H1 (cell line): ENCODE measurements around the gene MVD. TPM values are rescaled to one million over a fixed set of nuclear protein-coding genes. Genes with fewer than 3 reads are reported as not detected.
A peak's percentile ranks its signal among the peaks of the same experiment; 100 is the strongest.

Experiments
- CTCF ChIA-PET: fragments of 300-600 bp; sonication (Branson Sonifier 250); formaldehyde crosslinking; loops from one replicate; lab custom pipeline; 2021; ENCODE audit not compliant: partially characterized antibody; lab: Charles Lee
- POLR2A ChIA-PET: fragments of 300-600 bp; sonication (Branson Sonifier 250); formaldehyde crosslinking; loops from one replicate; lab custom pipeline; 2021; ENCODE audit warnings: inconsistent platforms; ENCODE audit not compliant: partially characterized antibody; lab: Charles Lee
- DNase-seq, 2 experiments: peaks; one replicate each; pipeline versions ENCODE4 v3.0.0 to v3.0.0-alpha.2; 2010 to 2022; ENCODE audit warnings: low spot score in 2 of 2, low read depth in 1 of 2, mixed read lengths in 1 of 2
- FAIRE-seq: peaks from 2 replicates; lab custom pipeline; 2011; peaks lifted over from hg19 to GRCh38; lab: Jason Lieb, UNC
- H2AFZ ChIP-seq: 2 replicates; pipeline ENCODE4 v1.8.1; 2012; ENCODE audit warnings: low read length, inconsistent platforms
- H2AK5ac ChIP-seq: 2 replicates; pipeline ENCODE4 v1.6.1; 2013; ENCODE audit warnings: low read depth, low read length
- H2BK120ac ChIP-seq: replicated peaks from 2 replicates; pipeline ENCODE3; 2013; ENCODE audit warnings: low read depth, low read length, inconsistent platforms
- H2BK12ac ChIP-seq: 2 replicates; pipeline ENCODE4 v1.6.1; 2013; ENCODE audit warnings: low read depth, low read length
- H2BK15ac ChIP-seq: 2 replicates; pipeline ENCODE4 v1.6.1; 2013; ENCODE audit warnings: low read length
- H2BK20ac ChIP-seq: 2 replicates; pipeline ENCODE4 v1.6.1; 2013; ENCODE audit warnings: low read length
- H2BK5ac ChIP-seq: 2 replicates; pipeline ENCODE4 v1.6.1; 2013; ENCODE audit warnings: low read depth, low read length
- H3K14ac ChIP-seq: 2 replicates; pipeline ENCODE4 v1.6.1; 2013; ENCODE audit warnings: inconsistent platforms; ENCODE audit not compliant: insufficient read length
- H3K18ac ChIP-seq: 2 replicates; pipeline ENCODE4 v1.6.1; 2013; ENCODE audit warnings: low read length; ENCODE audit errors: extremely low read depth
- H3K23ac ChIP-seq: 2 replicates; pipeline ENCODE4 v1.6.1; 2013; ENCODE audit warnings: inconsistent platforms; ENCODE audit not compliant: insufficient read length
- H3K23me2 ChIP-seq: 2 replicates; pipeline ENCODE4 v1.6.1; 2013; ENCODE audit warnings: low read depth, low read length
- H3K27ac ChIP-seq: 2 replicates; pipeline ENCODE4 v1.6.1; 2011; ENCODE audit warnings: low read depth, low read length, inconsistent platforms
- H3K27me3 ChIP-seq, 4 experiments: replicated peaks in 1 of 4; 1 replicate in 1 of 4; 2 replicates in 3 of 4; pipeline versions ENCODE4 v1.6.1 to v1.8.1; 2011 to 2013; ENCODE audit warnings: low read length in 3 of 4, mild to moderate bottlenecking in 3 of 4, inconsistent platforms in 2 of 4, mixed read lengths in 2 of 4, moderate library complexity in 1 of 4; ENCODE audit not compliant: control insufficient read depth in 3 of 4, insufficient read depth in 3 of 4; ENCODE audit errors: extremely low read depth in 1 of 4
- H3K36me3 ChIP-seq, 4 experiments: 2 replicates each; pipeline versions ENCODE4 v1.6.1 to v1.8.1; 2011 to 2013; ENCODE audit warnings: mild to moderate bottlenecking in 4 of 4, low read length in 3 of 4, moderate library complexity in 2 of 4, control low read depth in 1 of 4, inconsistent platforms in 1 of 4; ENCODE audit not compliant: insufficient read depth in 4 of 4, control insufficient read depth in 2 of 4
- H3K4ac ChIP-seq: replicated peaks from 2 replicates; pipeline ENCODE3; 2013; ENCODE audit warnings: low read length, low read depth, mixed read lengths, inconsistent platforms; ENCODE audit not compliant: insufficient read length
- H3K4me1 ChIP-seq, 4 experiments: replicated peaks in 1 of 4; 1 replicate in 1 of 4; 2 replicates in 3 of 4; pipeline versions ENCODE4 v1.6.1 to v1.8.1; 2011 to 2013; ENCODE audit warnings: low read length in 3 of 4, inconsistent platforms in 2 of 4, mixed read lengths in 1 of 4; ENCODE audit not compliant: insufficient read depth in 4 of 4, control insufficient read depth in 3 of 4
- H3K4me2 ChIP-seq, 2 experiments: 2 replicates each; pipeline versions ENCODE4 v1.6.1 to v1.8.1; 2011 to 2013; ENCODE audit warnings: low read depth in 2 of 2, low read length in 2 of 2, control low read depth in 1 of 2, inconsistent platforms in 1 of 2, mild to moderate bottlenecking in 1 of 2; ENCODE audit not compliant: insufficient read depth in 1 of 2
- H3K4me3 ChIP-seq, 4 experiments: fragments of 200-600, 300-600 bp in 1 of 4; sonication (generic), shearing (Covaris generic), sonication (Bioruptor Twin) in 1 of 4; 2 replicates each; pipeline versions ENCODE4 v1.5.1 to v1.8.1; 2011 to 2016; ENCODE audit warnings: low read length in 4 of 4, low read depth in 3 of 4, control low read depth in 2 of 4, inconsistent platforms in 2 of 4, mild to moderate bottlenecking in 2 of 4, mixed read lengths in 1 of 4, moderate library complexity in 1 of 4; ENCODE audit not compliant: insufficient read depth in 2 of 4; ENCODE audit errors: extremely low read depth in 1 of 4
- H3K56ac ChIP-seq: replicated peaks from 2 replicates; pipeline ENCODE3; 2013; ENCODE audit warnings: low read depth, mild to moderate bottlenecking, mixed read lengths, low read length, inconsistent platforms; ENCODE audit not compliant: insufficient read length
- H3K79me1 ChIP-seq: 2 replicates; pipeline ENCODE4 v1.6.1; 2013; ENCODE audit warnings: low read depth, low read length, control low read depth
- H3K79me2 ChIP-seq, 2 experiments: 2 replicates each; pipeline versions ENCODE4 v1.6.1 to v1.8.1; 2012 to 2013; ENCODE audit warnings: low read length in 2 of 2, mild to moderate bottlenecking in 2 of 2, inconsistent platforms in 1 of 2; ENCODE audit not compliant: insufficient read depth in 2 of 2, control insufficient read depth in 1 of 2
- H3K9ac ChIP-seq, 4 experiments: replicated peaks in 1 of 4; 1 replicate in 1 of 4; 2 replicates in 3 of 4; pipeline versions ENCODE4 v1.6.1 to v1.8.1; 2011 to 2013; ENCODE audit warnings: low read depth in 3 of 4, low read length in 3 of 4, control low read depth in 2 of 4, mild to moderate bottlenecking in 2 of 4, moderate library complexity in 2 of 4, inconsistent platforms in 1 of 4; ENCODE audit errors: extremely low read depth in 1 of 4
- H3K9me3 ChIP-seq, 2 experiments: 2 replicates each; pipeline versions ENCODE4 v1.6.1 to v1.8.1; 2012 to 2013; ENCODE audit warnings: mild to moderate bottlenecking in 2 of 2, moderate library complexity in 2 of 2, control low read depth in 1 of 2, inconsistent platforms in 1 of 2, low read depth in 1 of 2, low read length in 1 of 2, mixed read lengths in 1 of 2; ENCODE audit not compliant: insufficient read depth in 2 of 2
- H4K20me1 ChIP-seq, 2 experiments: replicated peaks in 1 of 2; 2 replicates each; pipeline versions ENCODE3 to v1.8.1; 2011 to 2013; ENCODE audit warnings: inconsistent platforms in 2 of 2, low read length in 2 of 2, mild to moderate bottlenecking in 1 of 2; ENCODE audit not compliant: insufficient read depth in 2 of 2, control insufficient read depth in 1 of 2
- H4K5ac ChIP-seq: 2 replicates; pipeline ENCODE4 v1.6.1; 2013; ENCODE audit warnings: low read length, low read depth, mixed read lengths, inconsistent platforms; ENCODE audit not compliant: insufficient read length
- H4K8ac ChIP-seq: 2 replicates; pipeline ENCODE4 v1.8.0; 2013; ENCODE audit warnings: mild to moderate bottlenecking, moderate library complexity, low read length, inconsistent platforms; ENCODE audit not compliant: insufficient read depth; ENCODE audit errors: extremely low read depth
- H4K91ac ChIP-seq: replicated peaks from 2 replicates; pipeline ENCODE3; 2013; ENCODE audit warnings: low read length, mixed read lengths, inconsistent platforms; ENCODE audit not compliant: insufficient read length
- BACH1 ChIP-seq: IDR thresholded peaks from 2 replicates; pipeline ENCODE4 v1.6.1; 2012; ENCODE audit warnings: low read length, improper control_type of control experiment
- BCL11A ChIP-seq, 2 experiments: IDR thresholded peaks; one replicate each; pipeline ENCODE4 v1.6.1; 2011; ENCODE audit warnings: low read depth in 2 of 2, low read length in 2 of 2, mild to moderate bottlenecking in 2 of 2
- CEBPB ChIP-seq: IDR thresholded peaks from 2 replicates; pipeline ENCODE4 v1.6.1; 2012; ENCODE audit warnings: low read depth, low read length
- CTBP2 ChIP-seq: IDR thresholded peaks from 2 replicates; pipeline ENCODE4 v1.7.0; 2011; ENCODE audit warnings: borderline replicate concordance, mild to moderate bottlenecking, moderate library complexity, mixed read lengths, low read length; ENCODE audit not compliant: insufficient read depth, insufficient read length
- JUN ChIP-seq: IDR thresholded peaks from 2 replicates; pipeline ENCODE4 v1.6.1; 2011; ENCODE audit warnings: low read depth, mild to moderate bottlenecking, improper control_type of control experiment, low read length
- RFX5 ChIP-seq: IDR thresholded peaks from 2 replicates; pipeline ENCODE4 v1.6.1; 2011; ENCODE audit warnings: low read depth, low read length, improper control_type of control experiment, borderline replicate concordance
- SP1 ChIP-seq: IDR thresholded peaks from 2 replicates; pipeline ENCODE4 v1.6.1; 2011; ENCODE audit warnings: low read depth, low read length
- ZNF274 ChIP-seq: IDR thresholded peaks from 2 replicates; pipeline ENCODE4 v1.7.0; 2012; ENCODE audit warnings: low read length, borderline replicate concordance; ENCODE audit errors: extremely low read depth
- WGBS, 2 experiments: shearing (Covaris generic) in 1 of 2; methylation state at CpG; one replicate each; pipeline versions ENCODE4 v1.1.6 to v1.1.7; 2013 to 2015; ENCODE audit warnings: low lambda C conversion rate in 2 of 2, mixed read lengths in 2 of 2, inconsistent platforms in 1 of 2, low coverage in 1 of 2, missing lambda C conversion rate in 1 of 2; ENCODE audit not compliant: insufficient replicate concordance in 2 of 2, insufficient coverage in 1 of 2, insufficient read length in 1 of 2; ENCODE audit errors: extremely low coverage in 1 of 2, missing lambda C conversion rate in 1 of 2; 5-methylcytosine and 5-hydroxymethylcytosine counted together
- polyA plus RNA-seq, 7 experiments: library from polyadenylated mRNA; depleted of rRNA in 3 of 7; stranded (reverse) in 5 of 7; unstranded in 2 of 7; fragments of >200 nt in 5 of 7; fragments of 200-250 nt in 2 of 7; gene quantifications; 1 replicate in 5 of 7; 2 replicates in 1 of 7; 4 replicates in 1 of 7; pipeline versions ENCODE4 v1.2.1 to v1.2.3, GENCODE V29; 2011 to 2013; ENCODE audit warnings: missing spikeins in 2 of 7, mixed read lengths in 2 of 7
- total RNA-seq: library from RNA; stranded (reverse); fragmentation: NEBNext Ultra II Directional; extraction: Animal tissue kit (Norgen Biotek cat#: 25700); gene quantifications from 2 replicates; pipeline ENCODE4 v1.2.1, GENCODE V29; 2021

Gene MVD
- total and polyA plus RNA-seq, 2 of the 8 experiments (the other 6 are each of a cell fraction or from before 2014, with no cell fraction given) = 47.2 to 77.3 TPM

GRCh38 chr16:88671806-88672205 is 8.9 kb upstream of the MVD start:
- WGBS, 2 experiments = 92% methylated on average over 23 of the region's 23 CpGs; no CpG with 5 or more reads in 1 of the 2 experiments

More at GRCh38 chr16:88671806-88672205, 8.9 kb upstream of the MVD start:
- CTCF ChIA-PET = interaction anchor here (0.8 to 9.7 kb wide), 24 partner anchors 8 to 495 kb away, joined by 3 to 87 read pairs (median 7); partner anchors contain the start of genes MVD and SNAI3
- Histone ChIP-seq H4K5ac (no peak overlapping the region), H2BK15ac (no peak overlapping the region), H2BK5ac (0 out of 2 replicates have a peak overlapping the region, but pooled peaks have one; percentile 24), H2AFZ (no peak overlapping the region), H3K9me3 (no peaks in the 10 kb centered on the region), H4K91ac (peak overlapping the region; percentile 42), H3K14ac (no peak overlapping the region), H2BK20ac (no peak overlapping the region), H3K4me3 (no peak overlapping the region), H3K23ac (no peak overlapping the region), H2BK12ac (peak overlapping the region; percentile 80; the same call in 1 of the 2 replicates), H4K20me1 (peaks cover 0 to 2% of the 10 kb centered on the region in 2 experiments), H3K79me2 (no peaks in the 10 kb centered on the region), H2BK120ac (no peak overlapping the region), H4K8ac (no peak overlapping the region; the same call in 1 of the 2 replicates)
- TF ChIP-seq BCL11A (IDR thresholded peaks at IDR 0.05; ENCODE audit: low read depth in 2 of 2, low read length in 2 of 2) (no peak), JUN (no peak), CTBP2 (no peak), BACH1 (no peak), CEBPB (no peak), SP1 (no peak), ZNF274 (no peak), RFX5 (no peak)
- TF ChIP-seq, all 59 proteins: peak for 0
- Histone ChIP-seq H3K4me1 (peaks cover 0 to 5% (median 3%) of the 10 kb centered on the region in 4 experiments; a peak in 4 of 7 replicates), H3K56ac (no peak overlapping the region), H3K9ac (no peak overlapping the region), H3K27ac (no peak overlapping the region), H3K36me3 (no peaks in the 10 kb centered on the region), H3K79me1 (no peaks in the 10 kb centered on the region), H3K27me3 (no peaks in the 10 kb centered on the region), H3K23me2 (no peaks in the 10 kb centered on the region), H3K4ac (no peak overlapping the region), H3K18ac (no peak overlapping the region; the same call in 1 of the 2 replicates), H2AK5ac (no peak overlapping the region), H3K4me2 (no peak overlapping the region)
- POLR2A ChIA-PET = interaction anchor here (1.0 to 4.2 kb wide), 6 partner anchors 8 to 41 kb away, joined by 3 to 15 read pairs (median 4); partner anchors contain the start of genes IL17C and MVD
- FAIRE-seq (no peak), DNase-seq (no peak)
